ENCODE data around the gene CENPK. TPM values are rescaled to one million over a fixed set of nuclear protein-coding genes. Genes with fewer than 3 reads are reported as not detected.
"Not testable (repeated sequence)": the region's sequence is repeated elsewhere in the genome, so short reads cannot be mapped to it uniquely, and the experiment has no call there.

Gene CENPK
- polyA plus RNA-seq, 1 donor (not counting 4 experiments of a cell fraction or from before 2014, with no cell fraction given), result 15.4 TPM

GRCh38 chr5:65489119-65489518 is 73.8 kb downstream of the CENPK start:
- Histone ChIP-seq H3K27ac (ENCODE audit: control insufficient read depth, insufficient read depth, low read length) (no peak overlapping the region), H3K4me3 (ENCODE audit: control insufficient read depth in 2 of 3, extremely low read depth in 1 of 3, insufficient read depth in 2 of 3, low read depth in 1 of 3, low read length in 3 of 3) (no peak overlapping the region), H3K4me2 (ENCODE audit: control insufficient read depth, extremely low read depth, insufficient read depth, low read depth, low read length) (no peak overlapping the region), H3K9ac (ENCODE audit: control insufficient read depth, extremely low read depth, insufficient read depth, low read length) (no peak overlapping the region), H4K20me1 (ENCODE audit: control insufficient read depth, extremely low read depth, insufficient read depth, low read length) (no peaks in the 10 kb centered on the region), H3K9me1 (ENCODE audit: control insufficient read depth, extremely low read depth, insufficient read depth, low read length) (no peaks in the 10 kb centered on the region), H3K36me3 (ENCODE audit: control insufficient read depth in 2 of 2, extremely low read depth in 1 of 2, insufficient read depth in 2 of 2, low read length in 2 of 2) (no peaks in the 10 kb centered on the region), H3K27me3 (ENCODE audit: control insufficient read depth, extremely low read depth, insufficient read depth, low read length) (no peaks in the 10 kb centered on the region), H3K79me2 (ENCODE audit: control insufficient read depth, insufficient read depth, low read length) (no peaks in the 10 kb centered on the region), H2AFZ (ENCODE audit: control insufficient read depth, low read length) (no peak overlapping the region), H3K4me1 (ENCODE audit: control insufficient read depth, extremely low read depth, insufficient read depth, low read length) (no peaks in the 10 kb centered on the region), H3K9me3 (ENCODE audit: control insufficient read depth, low read depth, low read length) (no peaks in the 10 kb centered on the region)
- dilution Hi-C loops (cut with MboI; ENCODE audit: extremely low pct_ligation_motif_present, low sequenced_read_pairs), result no loop called here
- DNase-seq (ENCODE audit: low read depth, low spot score), result no peak
- no peak for FAIRE-seq
- no peak for TF ChIP-seq CTCF (optimal IDR thresholded peaks at IDR 0.05 in 1 of 3, IDR thresholded peaks at IDR 0.05 in 1 of 3, conservative IDR thresholded peaks at IDR 0.05 in 1 of 3; ENCODE audit: extremely low read depth in 1 of 3, insufficient read depth in 2 of 3, low read length in 3 of 3)
- no peak for TF ChIP-seq EZH2 (IDR thresholded peaks at IDR 0.05; ENCODE audit: low read length)

- H4K20me1 ChIP-seq (ENCODE audit: control insufficient read depth, extremely low read depth, insufficient read depth, low read length); H3K4me3 ChIP-seq (ENCODE audit: control insufficient read depth in 2 of 3, extremely low read depth in 1 of 3, insufficient read depth in 2 of 3, low read depth in 1 of 3, low read length in 3 of 3); H3K9me1 ChIP-seq (ENCODE audit: control insufficient read depth, extremely low read depth, insufficient read depth, low read length); H3K9ac ChIP-seq (ENCODE audit: control insufficient read depth, extremely low read depth, insufficient read depth, low read length); H2AFZ ChIP-seq (ENCODE audit: control insufficient read depth, low read length); H3K4me1 ChIP-seq (ENCODE audit: control insufficient read depth, extremely low read depth, insufficient read depth, low read length); H3K4me2 ChIP-seq (ENCODE audit: control insufficient read depth, extremely low read depth, insufficient read depth, low read depth, low read length); DNase-seq (ENCODE audit: low read depth, low spot score); dilution Hi-C loops (cut with MboI; ENCODE audit: extremely low pct_ligation_motif_present, low sequenced_read_pairs); H3K79me2 ChIP-seq (ENCODE audit: control insufficient read depth, insufficient read depth, low read length); H3K27me3 ChIP-seq (ENCODE audit: control insufficient read depth, extremely low read depth, insufficient read depth, low read length); FAIRE-seq; H3K9me3 ChIP-seq (ENCODE audit: control insufficient read depth, low read depth, low read length); H3K36me3 ChIP-seq (ENCODE audit: control insufficient read depth in 2 of 2, extremely low read depth in 1 of 2, insufficient read depth in 2 of 2, low read length in 2 of 2); H3K27ac ChIP-seq (ENCODE audit: control insufficient read depth, insufficient read depth, low read length): not testable (repeated sequence)
Measured at GRCh38 chr5:65488038-65488687, 74.8 kb downstream of the CENPK start.

GRCh38 chr5:65486803-65487202 is 76.2 kb downstream of the CENPK start:
- H3K36me3 ChIP-seq (ENCODE audit: control insufficient read depth in 2 of 2, extremely low read depth in 1 of 2, insufficient read depth in 2 of 2, low read length in 2 of 2); H3K27ac ChIP-seq (ENCODE audit: control insufficient read depth, insufficient read depth, low read length); H3K4me2 ChIP-seq (ENCODE audit: control insufficient read depth, extremely low read depth, insufficient read depth, low read depth, low read length); H3K79me2 ChIP-seq (ENCODE audit: control insufficient read depth, insufficient read depth, low read length); H4K20me1 ChIP-seq (ENCODE audit: control insufficient read depth, extremely low read depth, insufficient read depth, low read length); H3K4me1 ChIP-seq (ENCODE audit: control insufficient read depth, extremely low read depth, insufficient read depth, low read length); H3K4me3 ChIP-seq (ENCODE audit: control insufficient read depth in 2 of 3, extremely low read depth in 1 of 3, insufficient read depth in 2 of 3, low read depth in 1 of 3, low read length in 3 of 3); FAIRE-seq; H2AFZ ChIP-seq (ENCODE audit: control insufficient read depth, low read length); H3K27me3 ChIP-seq (ENCODE audit: control insufficient read depth, extremely low read depth, insufficient read depth, low read length); dilution Hi-C loops (cut with MboI; ENCODE audit: extremely low pct_ligation_motif_present, low sequenced_read_pairs); H3K9me1 ChIP-seq (ENCODE audit: control insufficient read depth, extremely low read depth, insufficient read depth, low read length); DNase-seq (ENCODE audit: low read depth, low spot score); H3K9me3 ChIP-seq (ENCODE audit: control insufficient read depth, low read depth, low read length); H3K9ac ChIP-seq (ENCODE audit: control insufficient read depth, extremely low read depth, insufficient read depth, low read length): not testable (repeated sequence)

All from keratinocyte (primary cell).